ENCODE data around the gene PRKCQ.
"Not testable (repeated sequence)": the region's sequence is repeated elsewhere in the genome, so short reads cannot be mapped to it uniquely, and the experiment has no call there.

Gene PRKCQ

DNA sequence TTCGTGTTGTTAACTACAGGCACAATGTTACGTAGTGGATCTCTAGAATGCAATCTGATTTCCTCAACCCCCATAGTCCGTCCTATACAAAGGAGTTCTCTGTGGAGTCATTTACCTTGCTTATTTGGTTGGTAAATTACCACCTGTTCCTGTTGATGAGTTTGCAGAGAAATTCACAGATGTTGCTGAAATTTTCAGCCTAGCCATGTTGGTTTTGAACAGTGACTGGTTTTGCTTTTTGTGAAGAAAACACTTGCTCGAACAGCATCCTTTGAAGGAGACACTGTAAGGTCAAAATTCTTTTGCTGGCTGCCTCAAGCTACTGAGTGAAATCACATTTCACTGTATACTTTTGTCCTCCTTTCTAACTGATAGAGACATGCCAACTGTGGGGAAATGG is 15.4 kb upstream of the PRKCQ start:
- DNase-seq (ENCODE audit: low read depth in 2 of 3, low spot score in 1 of 3): no peak

DNA sequence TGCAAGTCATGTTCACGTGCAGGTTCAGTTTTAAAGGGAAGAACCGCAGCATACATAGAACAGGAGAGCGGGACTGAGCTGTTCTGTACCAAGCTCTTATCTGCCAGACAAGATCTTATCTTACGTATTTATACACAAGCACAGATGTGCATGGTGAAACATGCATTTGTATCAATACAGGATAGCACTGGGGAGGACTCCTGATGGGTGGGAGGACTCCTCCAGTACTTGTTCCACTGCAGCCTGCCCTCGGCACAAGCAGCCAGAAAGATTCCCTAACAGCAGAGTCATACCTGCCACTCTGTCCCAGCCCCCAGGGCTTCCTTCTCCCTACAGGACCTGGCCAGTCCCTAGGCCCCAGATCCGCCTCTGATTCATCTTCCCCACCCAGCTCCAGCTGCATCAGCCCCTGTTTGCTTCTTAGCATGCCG is 13.2 kb upstream of the PRKCQ start:
- DNase-seq (ENCODE audit: low read depth in 2 of 3, low spot score in 1 of 3): no peak

DNA sequence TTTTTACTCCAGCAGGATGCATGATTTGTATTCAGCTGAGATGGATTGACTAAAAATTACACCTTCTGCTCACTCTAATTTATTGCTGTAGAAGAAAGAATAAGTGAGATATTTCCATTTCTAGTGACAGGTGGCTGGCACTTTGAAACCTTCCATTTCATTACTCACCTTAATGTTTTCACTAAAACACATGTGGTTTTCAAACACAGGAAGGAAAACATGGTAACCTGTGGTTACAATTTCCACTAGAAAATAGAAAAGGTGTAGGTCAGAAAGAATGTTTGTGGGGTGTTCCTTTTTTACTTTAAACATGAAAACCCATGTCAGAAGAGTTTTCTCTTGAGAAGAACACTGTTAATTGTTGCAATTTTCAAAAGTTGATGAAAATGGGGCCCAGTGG is 12.0 kb upstream of the PRKCQ start:
- DNase-seq (ENCODE audit: low read depth in 2 of 3, low spot score in 1 of 3): no peak

DNA sequence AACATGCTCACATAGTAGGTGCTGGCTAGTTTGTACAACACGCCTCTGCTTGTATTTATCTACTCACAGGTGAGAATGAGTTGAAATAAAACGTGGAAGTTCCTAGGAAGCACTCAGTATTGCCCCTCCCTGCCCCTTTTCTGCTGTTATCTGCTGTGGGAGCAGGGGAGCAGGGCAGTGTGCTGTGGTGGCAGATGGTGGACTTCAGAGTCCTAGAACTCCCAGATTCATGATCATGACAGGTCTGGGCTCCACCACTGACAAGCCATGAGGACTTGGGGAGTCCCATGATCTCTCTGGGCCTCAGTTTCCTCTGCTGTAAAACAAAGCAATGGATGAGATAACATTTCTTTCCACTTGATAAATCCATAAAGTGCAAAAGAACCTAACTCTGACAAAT is 11.6 kb upstream of the PRKCQ start:
- no peak for DNase-seq (ENCODE audit: low read depth in 2 of 3, low spot score in 1 of 3)

DNA sequence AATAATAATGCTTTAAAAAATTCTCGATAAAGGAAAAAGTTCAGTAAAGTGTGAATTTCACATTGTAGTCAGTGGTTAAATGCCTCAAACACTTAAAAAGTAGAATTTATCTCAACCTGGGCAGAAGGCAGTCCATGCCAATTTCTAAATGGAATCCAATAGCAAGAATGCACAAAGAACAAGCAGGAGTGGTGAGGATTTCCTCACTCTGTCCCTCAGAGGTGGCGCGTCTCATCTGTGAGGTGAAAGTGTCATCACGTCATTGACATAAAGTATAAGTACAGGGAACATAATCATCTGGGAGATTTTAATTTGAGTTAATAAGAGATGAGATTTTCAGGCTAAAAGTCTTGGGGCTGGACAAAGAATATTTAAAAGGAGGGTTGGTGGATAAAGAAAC is 10.0 kb upstream of the PRKCQ start:
- no peak for DNase-seq (ENCODE audit: low read depth in 2 of 3, low spot score in 1 of 3)

DNA sequence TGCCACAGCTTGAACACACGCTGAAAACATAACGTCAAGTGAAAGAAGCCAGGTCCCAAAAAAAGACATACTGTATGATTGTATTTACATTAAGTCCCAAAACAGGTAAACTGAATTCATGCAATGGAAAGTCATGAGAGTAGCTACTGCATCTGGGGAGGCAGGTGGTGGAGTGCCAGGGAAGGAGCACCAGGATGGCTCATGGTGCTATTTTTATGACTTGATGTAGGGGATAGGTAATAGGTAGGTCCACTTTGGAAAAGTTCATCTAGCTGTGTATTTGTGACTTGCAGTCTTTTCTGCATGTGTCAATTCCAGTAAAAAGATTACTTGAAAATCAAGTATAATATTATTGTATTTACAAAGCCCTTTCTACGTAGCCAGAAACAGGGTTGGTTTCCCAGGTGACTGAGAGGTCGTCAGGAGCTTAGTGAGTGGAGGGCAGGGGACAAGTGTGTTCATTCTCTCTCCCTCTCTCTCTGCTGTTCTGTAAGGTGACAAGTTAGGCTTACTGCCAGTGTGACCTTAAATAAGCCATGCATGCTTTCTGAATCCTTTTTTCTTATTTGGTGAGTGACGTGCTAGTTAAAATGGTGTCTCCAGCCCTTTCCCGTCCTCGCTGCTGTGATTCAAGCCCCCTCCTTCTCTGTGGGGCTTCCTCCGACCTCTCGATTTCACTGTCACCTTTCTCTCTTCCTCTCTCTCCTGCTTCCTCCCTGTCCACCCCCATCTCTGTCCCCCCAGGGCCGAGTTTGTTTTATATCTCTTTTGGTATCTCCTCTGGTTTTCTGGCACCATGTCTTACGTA is 9.4 kb upstream of the PRKCQ start:
- DNase-seq (ENCODE audit: low read depth in 2 of 3, low spot score in 1 of 3): no peak

DNA sequence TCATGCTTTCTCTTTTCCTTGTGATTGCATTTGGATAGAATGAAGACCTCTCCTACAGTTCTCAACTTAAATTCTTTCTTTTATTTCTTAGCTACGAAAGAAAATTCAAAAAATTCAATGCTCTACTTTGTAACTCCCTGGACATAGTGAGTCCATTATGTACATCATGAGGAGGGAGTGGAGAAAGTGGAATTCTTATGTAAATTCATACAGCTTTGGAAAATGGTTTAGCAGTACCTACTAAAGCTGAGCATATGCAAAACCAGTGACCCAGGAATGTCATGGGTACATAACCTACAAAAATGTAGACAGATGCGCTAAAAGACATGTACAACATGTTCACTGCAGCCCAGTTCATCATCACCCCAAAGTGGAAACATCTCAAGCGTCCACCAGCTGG is 8.8 kb upstream of the PRKCQ start:
- DNase-seq (ENCODE audit: low read depth in 2 of 3, low spot score in 1 of 3): no peak

DNA sequence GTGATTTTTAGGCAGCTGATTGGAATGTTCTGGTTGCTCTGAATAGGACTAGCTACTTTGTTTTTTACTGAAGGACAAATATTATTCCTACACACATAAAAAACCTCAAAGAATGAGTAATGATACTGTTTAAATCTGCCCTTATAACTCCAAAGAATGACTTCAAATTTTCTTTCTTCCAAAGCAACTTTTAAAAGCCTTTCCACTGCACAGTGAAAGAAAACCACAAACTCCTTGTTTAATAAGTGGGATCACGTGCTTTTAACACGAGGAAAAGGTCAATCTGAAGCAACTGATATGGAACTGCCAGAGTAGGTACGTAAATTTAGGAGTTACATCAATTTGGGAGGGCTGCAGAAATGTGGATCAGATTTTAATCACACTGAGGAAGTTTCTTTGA is 8.0 kb upstream of the PRKCQ start:
- DNase-seq (ENCODE audit: low read depth in 2 of 3, low spot score in 1 of 3): no peak

DNA sequence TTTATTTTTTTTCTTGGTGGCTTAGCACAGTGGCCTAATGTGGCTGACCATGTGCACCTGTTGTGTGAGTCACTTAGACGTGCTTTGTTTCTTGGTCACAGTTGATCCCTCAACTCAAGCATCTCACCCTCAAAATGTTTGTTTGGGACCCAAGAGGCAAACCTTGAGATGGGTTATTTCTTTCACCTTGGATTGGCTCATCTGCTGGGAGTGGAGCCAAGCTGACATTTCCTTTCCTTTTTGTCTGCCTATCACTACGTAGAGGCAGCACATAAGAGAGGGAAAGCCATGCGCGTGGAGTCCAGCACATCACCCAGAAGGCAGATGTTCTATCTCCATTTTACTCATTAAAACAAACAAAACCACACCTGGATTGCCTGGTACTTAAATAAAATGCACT is 6.4 kb upstream of the PRKCQ start:
- no peak for DNase-seq (ENCODE audit: low read depth in 2 of 3, low spot score in 1 of 3)

DNA sequence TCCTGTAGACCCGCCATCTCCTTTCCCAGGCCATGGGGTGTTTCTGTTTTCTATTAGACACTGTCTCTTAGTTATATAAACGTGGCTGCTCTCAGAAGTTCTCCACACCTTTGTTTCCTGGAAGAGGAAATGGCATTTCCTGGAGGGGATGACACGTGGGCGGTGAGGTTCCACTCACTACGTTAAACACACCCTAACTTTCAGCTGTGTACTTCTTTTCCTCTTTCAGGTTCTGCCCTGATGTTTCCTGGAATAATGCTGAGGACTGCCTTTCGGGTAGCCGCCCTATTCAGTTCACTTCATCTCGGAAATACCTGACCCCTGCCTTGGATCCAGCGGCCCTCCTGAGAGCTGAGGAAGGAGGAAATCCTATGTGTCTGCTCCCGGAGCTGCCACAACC is 3.4 kb upstream of the PRKCQ start:
- peak; percentile 69 to 79 (median 78) for DNase-seq (ENCODE audit: low read depth in 2 of 3, low spot score in 1 of 3)

DNA sequence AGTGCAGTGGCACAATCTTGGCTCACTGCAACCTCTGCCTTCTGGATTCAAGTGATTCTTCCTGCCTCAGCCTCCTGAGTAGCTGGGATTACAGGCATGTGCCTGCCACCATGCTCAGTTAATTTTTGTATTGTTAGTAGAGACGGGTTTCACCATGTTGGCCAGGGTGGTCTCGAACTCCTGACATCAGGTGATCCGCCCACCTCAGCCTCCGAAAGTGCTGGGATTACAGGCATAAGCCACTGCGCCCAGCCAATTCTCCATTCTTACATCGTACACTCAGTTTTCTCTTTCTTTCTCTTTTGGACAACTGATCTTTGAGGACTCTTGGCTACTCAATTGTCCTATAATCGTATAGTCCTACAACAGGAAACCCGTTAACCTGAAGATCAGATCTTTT is 2.8 kb upstream of the PRKCQ start:
- not testable (repeated sequence) for DNase-seq (ENCODE audit: low read depth in 2 of 3, low spot score in 1 of 3)

DNA sequence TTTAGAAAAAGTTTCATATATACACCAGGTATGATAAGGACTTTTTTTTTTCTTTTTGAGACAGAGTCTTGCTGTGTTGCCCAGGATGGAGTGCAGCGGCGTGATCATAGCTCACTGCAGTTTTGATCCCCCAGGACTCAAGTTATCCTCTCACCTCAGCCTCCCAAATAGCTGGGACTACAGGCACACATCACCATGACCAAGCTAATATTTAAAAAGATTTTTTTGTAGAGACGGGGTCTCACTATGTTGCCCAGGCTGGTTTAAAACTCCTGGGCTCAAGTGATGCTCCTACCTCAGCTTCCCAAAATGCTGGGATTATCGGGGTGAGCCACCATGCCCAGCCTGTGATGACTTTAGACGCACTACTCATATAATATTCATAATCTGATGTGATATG is 2.2 kb upstream of the PRKCQ start:
- DNase-seq (ENCODE audit: low read depth in 2 of 3, low spot score in 1 of 3): no peak

DNA sequence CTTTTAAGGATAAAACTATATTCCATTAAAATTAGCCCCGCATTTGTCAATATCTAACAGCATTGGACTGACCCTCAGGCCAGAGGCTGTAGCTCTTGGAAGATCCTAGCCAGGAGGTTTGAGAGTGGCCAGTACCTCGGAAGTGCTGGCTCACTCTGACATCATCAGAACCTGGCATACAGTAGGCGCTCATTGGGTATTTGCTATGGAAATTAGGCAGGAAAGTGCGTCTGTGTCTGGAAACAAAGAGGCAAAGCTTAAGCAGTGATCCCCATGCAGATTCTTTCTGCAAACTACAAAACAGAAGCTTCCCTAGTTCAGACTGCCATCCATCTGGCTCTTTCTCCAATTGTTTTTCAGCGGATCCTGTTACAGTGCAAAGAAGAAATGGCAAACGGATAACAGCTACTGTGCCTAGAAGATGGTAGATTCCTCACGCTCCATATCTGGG is 1.7 kb upstream of the PRKCQ start:
- DNase-seq (ENCODE audit: low read depth in 2 of 3, low spot score in 1 of 3): no peak

DNA sequence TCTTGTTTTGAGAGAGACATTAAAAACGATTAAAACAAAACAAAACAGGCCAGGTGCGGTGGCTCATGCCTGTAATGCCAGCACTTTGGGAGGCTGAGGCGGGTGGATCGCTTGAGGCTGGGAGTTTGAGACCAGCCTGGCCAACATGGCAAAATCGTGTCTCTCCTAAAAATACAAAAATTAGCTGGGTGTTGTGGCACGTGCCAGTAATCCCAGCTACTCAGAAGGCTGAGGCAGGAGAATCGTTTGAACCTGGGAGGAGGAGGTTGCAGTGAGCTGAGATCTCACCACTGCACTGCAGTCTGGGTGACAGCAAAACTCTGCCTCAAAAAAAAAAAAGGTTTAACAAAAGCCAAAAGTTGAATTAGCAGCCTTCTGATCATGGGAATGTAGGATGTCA is 1.1 kb upstream of the PRKCQ start:
- not testable (repeated sequence) for DNase-seq (ENCODE audit: low read depth in 2 of 3, low spot score in 1 of 3)

DNA sequence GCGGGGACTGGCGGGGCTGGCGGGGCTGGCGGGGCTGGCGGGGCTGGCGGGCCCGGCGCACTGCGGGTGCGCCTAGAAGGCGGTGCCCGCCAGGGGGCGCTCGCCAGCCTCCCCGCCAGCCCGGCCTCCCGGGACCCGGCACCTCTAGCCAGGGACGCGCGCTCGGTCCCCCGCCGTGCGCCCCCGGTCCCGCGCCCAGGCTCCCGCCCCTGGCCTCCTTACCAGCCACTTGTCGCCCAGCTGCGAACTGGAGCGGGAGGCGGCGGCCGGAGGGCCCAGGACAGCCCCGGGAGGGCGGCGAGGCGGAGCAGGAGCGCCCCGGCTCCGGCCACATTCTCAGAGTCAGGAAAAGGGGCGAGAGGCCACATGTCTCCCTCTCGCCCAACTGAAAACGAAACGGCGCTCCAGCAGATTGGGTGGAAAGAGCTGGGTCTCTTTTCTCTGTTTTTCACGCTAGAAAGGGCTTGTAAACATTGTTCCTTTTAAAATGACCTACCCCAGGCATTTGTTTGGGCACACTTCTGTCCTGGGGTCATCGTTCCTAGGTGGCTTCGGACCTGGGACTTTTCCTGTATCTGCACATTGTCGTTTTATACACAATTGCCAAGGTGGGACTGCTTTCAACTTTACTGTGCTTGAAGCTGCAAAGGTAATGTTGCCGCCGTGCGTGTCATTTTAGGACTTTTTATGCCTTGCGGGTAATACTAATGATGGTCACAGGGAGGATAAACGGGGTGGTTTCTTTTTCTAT is 378 bp upstream of the PRKCQ start:
- DNase-seq (ENCODE audit: low read depth in 2 of 3, low spot score in 1 of 3): peak; percentile 76 to 85 (median 77)

DNA sequence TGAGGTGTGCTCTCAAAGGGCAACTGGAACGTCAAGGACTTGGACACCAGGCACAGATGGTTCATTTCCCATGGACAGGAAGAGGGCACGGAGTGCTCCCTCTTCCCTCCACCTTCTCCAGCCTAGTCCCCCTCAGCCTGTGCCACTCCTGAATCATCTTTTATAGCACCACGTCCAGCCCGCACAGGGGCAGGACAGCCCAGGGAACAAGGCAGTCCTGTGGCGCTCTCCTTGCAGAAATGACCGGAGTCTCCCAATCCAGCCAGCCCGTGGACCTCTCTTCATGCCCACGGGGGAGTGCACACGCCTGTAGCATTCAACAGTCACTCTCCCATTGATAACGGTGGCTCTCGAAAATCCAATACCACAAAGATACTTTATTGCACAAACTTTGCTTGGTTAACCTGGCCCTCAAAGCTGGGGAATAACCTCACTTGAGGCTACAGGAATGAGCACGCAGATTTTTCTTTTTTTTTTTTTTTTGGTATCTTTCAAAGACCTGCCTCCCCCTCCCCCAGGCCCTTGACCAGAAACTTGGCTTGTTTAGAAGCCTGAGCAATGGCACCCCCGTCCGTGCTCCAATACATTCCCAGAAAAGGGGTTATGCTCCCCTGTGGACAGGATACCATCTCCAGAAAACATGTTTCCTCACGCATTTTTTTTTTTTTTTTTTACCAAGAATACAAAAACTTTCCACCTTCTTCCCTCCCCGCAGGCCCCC is 733 bp downstream of the PRKCQ start:
- no peak for DNase-seq (ENCODE audit: low read depth in 2 of 3, low spot score in 1 of 3)

DNA sequence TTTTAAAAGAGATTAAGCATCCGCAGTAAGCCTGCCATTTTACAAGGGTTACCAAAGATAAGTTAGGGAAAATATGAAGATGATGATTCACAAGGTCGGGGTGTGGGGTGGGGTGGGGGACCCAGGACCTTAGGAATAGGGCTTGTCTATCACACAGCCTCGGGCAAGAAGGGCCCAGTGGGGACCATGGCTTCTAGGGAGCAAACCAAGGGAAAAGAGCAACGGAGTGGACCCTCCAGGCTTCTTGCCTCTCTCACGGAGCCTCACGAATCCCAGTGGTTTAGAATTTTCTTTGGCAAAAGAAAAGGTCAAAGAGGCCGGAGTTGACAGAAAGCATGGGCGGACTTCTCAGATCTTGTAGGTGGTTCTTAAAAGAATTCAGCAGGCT is 1.3 kb downstream of the PRKCQ start:
- no peak for DNase-seq (ENCODE audit: low read depth in 2 of 3, low spot score in 1 of 3)

DNA sequence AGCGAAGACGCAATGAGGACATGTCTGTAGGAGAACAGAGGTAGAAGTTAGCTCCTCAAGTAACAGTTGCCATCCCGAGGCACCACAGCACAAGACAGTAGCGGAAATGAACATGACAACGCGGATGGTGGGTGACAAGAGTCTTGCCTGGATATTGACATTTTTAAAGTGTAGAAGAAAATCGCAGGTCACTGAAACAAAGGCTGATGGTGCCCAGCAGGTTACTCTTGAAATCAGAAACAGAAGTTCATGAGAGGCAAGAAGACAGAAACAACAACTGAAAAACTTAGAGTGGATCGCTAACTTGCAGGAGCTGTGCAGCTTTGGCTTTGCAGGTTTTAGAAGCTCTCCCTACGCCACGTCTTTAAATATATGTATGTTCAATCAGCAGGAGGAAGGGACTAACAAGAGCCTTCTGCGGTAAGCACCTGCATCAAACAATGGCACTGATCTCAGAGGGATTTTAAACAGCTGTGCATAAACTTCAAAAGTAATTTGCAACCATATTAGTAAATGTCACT is 1.8 kb downstream of the PRKCQ start:
- DNase-seq (ENCODE audit: low read depth in 2 of 3, low spot score in 1 of 3): no peak

DNA sequence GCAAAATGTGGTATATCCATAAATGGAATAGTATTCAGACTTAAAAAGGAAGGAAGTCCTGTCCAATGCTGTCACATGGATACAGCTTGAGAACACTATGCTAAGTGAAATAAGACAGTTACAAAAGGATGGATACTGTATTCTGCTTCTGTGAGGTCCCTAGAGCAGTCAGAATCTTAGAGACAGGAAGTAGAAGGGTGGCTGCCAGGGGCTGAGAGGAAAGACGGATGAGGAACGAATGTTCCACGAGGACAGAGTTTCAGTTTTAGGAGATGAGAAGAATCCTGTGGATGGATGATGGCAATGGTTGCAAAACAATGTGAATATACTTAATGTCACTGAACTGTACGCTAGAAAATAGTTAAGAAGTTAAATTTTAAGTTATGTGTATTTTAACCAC is 3.8 kb downstream of the PRKCQ start:
- no peak for DNase-seq (ENCODE audit: low read depth in 2 of 3, low spot score in 1 of 3)

DNA sequence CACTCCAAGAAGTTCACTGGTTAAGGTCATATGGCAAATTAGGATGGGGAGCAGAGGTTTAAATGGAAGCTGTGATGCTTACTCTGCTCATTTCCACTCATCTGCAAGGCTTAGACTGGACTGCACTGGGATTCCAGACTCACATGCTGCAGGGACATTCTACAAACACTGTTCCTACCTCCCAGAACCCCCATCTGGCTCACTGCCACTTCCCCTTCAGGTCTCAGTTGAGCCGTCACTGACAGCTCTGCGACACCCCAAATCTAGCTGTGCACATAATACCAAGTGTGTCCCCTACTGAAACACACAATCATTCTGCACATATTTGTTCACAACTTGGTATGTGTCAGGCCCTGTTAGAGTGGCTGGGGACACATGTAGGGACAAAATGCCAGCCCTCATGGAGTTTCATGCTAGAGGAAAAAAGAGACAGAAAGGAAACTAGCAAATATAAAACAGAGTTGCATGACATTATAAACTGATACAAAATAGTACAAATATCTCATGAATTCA is 5.4 kb downstream of the PRKCQ start:
- no peak for DNase-seq (ENCODE audit: low read depth in 2 of 3, low spot score in 1 of 3)

DNA sequence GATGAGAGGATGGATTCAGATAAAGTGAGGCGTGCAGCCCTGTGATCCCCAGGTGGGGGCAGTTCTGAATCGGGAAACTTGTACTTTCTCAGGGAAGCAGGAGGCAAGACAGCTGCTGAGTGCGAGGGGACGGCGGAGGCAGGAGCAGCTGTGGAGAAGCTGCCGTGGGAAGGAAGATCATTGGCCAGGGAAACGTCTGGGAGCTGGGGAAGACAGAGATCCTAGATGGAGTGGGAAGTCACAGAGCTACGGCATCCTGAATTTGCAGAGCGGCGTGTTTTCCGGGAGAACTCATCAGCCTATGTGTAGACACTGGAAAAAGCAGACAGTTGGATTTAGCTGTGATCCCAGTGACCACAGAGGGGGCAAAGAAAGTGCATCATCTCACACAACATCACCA is 9.2 kb downstream of the PRKCQ start:
- no peak for DNase-seq (ENCODE audit: low read depth in 2 of 3, low spot score in 1 of 3)

DNA sequence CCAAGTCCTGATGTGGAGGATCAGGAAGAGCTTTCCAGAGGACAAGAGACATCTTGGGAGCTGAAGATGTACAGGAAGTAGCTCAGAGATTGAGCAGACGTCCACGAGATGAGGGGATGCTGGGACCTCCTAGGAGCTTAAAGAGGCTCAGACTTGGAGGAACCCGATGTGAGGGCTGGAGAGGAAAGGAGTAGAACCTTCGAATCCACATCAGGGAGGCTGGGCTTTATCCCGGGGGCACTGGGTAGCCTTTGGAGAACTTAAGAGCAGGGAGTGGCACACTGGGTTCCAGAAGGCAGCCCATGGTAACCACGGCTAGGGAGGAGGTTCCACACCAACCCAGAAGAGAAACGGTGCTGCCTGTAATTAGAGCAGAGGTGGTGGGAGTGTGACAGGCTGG is 10.8 kb downstream of the PRKCQ start:
- DNase-seq (ENCODE audit: low read depth in 2 of 3, low spot score in 1 of 3): no peak
